C4-2B (cell line): Measurements from ENCODE around the gene PRKAG2.
"Not testable (repeated sequence)": the region's sequence is repeated elsewhere in the genome, so short reads cannot be mapped to it uniquely, and the experiment has no call there.

Source experiments
- H3K27ac ChIP-seq: fragments of 450-650 bp; 2 replicates; pipeline ENCODE4 v1.5.1; 2017
- ZFX ChIP-seq: fragments of 450-650 bp; IDR thresholded peaks from 2 replicates; pipeline ENCODE4 v1.6.1; 2017
- TF ChIP-seq, protein P1 (sequence below): fragments of 450-650 bp; conservative IDR thresholded peaks from 2 replicates; pipeline ENCODE4 v1.5.1; 2017; ENCODE audit warnings: mild to moderate bottlenecking

Gene PRKAG2

DNA sequence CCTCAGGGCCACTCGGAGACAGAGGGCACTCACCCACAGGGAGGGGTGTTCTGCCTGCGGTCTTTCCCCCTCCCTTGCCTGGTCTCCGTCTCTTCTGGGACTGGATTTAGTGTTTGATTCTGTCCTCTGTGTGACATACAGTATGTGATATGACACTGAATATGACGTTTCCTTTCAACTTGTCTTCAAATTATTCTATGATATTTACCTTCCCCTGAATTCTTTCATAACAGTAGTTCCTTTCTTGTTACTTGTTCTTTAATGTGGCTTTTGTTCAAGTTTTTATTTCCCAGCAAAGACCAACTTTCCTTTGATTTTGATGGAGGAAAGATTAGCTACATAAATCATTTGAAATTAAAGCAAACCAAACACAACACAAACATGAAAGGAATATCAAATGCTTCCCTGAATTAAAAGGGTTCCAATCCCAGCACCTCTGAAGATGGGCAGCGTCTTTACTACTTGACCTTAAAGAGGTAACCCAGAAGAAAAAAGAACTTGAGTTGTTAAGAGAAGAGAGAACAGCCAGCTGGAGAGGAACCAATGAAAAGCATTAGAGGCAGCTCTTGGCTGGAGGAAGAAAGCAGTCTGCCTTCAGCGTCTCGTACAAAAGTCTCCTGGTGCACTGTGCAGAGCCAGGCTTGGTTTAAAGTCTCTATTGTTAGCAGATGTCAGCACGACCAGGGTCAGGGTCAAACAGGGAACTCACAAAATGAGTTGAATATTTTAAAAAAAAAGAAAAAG is 338.9 kb downstream of the PRKAG2 start:
- no peak for TF ChIP-seq ZFX
- TF ChIP-seq, protein P1, sequence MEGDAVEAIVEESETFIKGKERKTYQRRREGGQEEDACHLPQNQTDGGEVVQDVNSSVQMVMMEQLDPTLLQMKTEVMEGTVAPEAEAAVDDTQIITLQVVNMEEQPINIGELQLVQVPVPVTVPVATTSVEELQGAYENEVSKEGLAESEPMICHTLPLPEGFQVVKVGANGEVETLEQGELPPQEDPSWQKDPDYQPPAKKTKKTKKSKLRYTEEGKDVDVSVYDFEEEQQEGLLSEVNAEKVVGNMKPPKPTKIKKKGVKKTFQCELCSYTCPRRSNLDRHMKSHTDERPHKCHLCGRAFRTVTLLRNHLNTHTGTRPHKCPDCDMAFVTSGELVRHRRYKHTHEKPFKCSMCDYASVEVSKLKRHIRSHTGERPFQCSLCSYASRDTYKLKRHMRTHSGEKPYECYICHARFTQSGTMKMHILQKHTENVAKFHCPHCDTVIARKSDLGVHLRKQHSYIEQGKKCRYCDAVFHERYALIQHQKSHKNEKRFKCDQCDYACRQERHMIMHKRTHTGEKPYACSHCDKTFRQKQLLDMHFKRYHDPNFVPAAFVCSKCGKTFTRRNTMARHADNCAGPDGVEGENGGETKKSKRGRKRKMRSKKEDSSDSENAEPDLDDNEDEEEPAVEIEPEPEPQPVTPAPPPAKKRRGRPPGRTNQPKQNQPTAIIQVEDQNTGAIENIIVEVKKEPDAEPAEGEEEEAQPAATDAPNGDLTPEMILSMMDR = no peak
- no peak overlapping the region for H3K27ac ChIP-seq

DNA sequence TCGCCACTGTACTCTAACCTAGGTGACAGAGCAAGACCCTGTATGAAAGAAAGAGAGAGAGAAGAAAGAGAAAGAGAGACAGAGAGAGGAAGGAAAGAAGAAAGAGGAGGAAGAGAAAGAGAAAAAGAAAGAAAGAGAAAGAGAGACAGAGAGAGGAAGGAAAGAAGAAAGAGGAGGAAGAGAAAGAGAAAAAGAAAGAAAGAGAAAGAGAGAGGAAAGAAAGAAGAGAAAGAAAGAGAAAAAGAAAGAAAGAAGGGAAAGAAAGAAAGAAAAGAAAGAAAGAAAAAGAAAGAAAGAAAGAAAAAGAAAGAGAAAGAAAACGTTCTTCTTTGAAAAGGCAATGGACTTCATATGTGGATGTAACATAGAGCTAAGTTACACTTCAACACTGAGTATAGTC is 340.7 kb downstream of the PRKAG2 start:
- not testable (repeated sequence) for H3K27ac ChIP-seq

DNA sequence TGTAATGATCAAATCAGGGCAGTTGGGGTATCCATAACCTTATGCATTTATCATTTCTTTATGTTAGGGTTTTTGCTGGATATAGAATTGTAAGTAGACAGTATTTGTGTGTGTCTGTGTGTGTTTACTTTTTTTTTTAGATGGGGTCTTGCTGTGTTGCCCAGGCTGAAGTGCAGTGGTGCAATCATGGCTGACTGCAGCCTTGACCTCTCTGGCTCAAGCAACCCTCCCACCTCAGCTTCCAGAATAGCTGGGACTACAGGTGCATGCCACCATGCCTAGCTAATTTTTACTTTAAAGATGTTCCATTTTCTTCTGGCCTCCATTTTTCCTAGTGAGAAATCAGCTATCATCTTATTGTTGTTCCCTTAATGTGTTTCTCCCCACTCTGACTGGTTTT is 347.1 kb downstream of the PRKAG2 start:
- TF ChIP-seq, protein P1 = no peak
- TF ChIP-seq ZFX = no peak
- H3K27ac ChIP-seq = no peak overlapping the region

DNA sequence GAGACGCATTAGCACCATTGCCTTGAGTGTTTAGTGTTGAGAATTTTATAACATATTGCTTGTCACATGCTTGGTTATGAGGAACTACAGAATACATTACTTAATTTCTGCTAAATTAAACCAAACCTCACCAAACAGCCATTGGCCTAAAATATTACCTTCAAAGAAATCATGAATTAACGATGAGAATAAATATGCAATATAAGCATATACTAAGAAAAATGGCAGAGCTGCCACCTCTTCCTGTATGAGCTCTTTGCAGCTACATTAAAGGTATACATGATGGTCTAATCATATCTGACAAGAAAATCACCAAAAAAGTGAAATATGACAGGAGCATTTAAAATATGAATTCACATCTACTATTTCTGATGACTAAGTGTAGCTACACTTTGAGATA is 352.1 kb downstream of the PRKAG2 start:
- H3K27ac ChIP-seq = no peak overlapping the region
- TF ChIP-seq ZFX = no peak
- TF ChIP-seq, protein P1 = no peak

DNA sequence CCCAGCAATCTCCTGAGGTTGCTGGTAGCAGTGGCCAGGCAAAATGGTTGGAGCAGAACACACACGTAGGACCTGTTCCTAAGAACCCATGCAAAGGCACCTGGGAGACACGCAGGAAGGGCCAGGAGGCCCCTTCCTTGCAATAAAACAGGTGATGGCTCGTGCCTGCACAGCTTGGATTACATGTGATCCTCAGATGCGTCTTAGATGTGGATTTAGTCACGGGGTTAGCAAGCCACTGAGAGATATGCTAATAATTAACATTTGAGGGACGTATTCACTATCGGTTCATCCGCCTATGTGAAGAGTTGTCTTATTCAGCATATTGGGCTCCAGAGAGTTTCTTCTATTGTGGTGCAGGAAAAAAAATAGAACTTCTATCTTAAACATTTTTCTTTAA is 352.6 kb downstream of the PRKAG2 start:
- TF ChIP-seq, protein P1 = no peak
- TF ChIP-seq ZFX = no peak

DNA sequence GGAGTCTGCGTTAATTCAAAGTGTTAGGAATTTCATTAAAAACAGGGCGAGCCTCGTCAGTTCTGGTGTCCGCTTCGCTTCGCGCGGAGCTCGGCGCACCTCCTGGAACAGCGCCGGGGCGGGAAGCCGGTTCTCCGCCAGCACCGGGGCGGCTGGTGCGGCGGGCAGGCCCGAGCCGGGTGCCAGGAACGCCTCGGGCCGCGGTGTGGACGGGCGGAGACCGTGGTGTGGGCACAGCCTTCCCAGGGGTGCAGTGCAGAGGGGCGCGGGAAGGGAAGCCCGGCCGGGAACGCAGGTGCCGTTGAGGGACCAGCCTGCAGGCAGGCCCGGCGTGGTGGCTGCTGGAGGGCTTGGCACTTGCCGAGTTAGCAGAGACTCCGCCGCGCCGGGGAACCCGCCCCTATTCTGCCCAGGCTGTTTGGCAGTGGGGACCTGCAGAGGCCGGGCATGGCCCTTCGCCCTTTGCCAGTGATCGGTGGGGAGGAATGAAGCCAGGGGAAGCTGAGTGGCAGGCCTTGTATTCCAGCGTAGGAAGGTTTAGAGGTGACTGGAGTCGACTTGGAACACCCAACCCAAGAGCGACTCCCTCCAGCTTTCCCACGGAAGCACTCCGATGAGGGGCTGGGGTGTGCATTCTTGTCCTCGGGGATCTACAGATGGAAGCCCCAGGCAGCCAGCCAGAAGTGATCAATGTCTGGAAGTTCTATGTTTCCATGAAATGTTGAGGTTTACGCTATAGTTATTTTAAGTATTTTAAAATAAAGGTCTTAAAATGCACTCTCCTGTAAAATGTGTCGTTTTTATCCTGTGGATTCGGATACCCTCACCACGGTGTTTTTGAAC is 356.3 kb downstream of the PRKAG2 start:
- peak overlapping the region; percentile 98 for H3K27ac ChIP-seq
- TF ChIP-seq ZFX = no peak
- TF ChIP-seq, protein P1 = no peak

More for the DNA sequence above, 352.6 kb downstream of the PRKAG2 start:
- no peak overlapping the region for H3K27ac ChIP-seq

DNA sequence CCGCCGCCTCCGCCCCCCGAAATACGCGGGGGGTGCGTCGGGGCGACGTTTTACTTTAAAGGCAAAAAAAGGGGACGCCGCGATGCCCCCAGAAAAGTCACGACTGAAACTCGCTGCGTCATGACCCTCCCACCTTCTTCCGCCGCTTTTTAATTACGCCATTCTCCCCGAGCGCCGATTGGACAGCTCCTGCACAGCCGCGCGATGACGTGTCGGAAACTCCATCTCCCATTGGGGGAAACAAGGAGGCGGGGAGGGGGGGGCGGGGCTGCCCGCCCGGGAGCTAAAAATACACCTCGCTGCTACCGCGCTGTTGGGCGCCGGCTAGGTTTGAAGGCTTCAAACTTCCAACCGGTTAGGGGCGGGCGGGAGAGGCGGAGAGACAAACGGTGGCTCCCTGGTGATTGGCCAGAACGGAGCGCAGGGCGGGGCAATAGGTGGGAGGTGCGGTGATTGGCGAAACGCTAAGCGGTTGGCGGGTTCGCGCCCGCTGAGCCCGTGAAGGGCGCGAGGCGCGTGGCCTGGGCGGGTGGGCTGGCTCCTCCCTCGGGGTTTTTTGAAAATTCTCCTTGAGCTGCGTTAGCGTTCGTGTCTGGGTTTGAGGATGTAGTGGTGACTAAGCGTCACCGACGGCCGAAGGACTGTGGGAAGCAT is 357.0 kb downstream of the PRKAG2 start, which contains the start of gene RHEB:
Gene RHEB, minus strand, starts transcription at position 131 of the 654 bp plus-strand sequence. CDS start 384 bp downstream, outside the sequence.
- TF ChIP-seq ZFX = no peak
- TF ChIP-seq, protein P1 = no peak
- H3K27ac ChIP-seq = peak within 1 kb of the TSS; percentile 98
